C4-2B (cell line): Measurements from ENCODE around the gene TCP11X1.
"Not testable (repeated sequence)": the region's sequence is repeated elsewhere in the genome, so short reads cannot be mapped to it uniquely, and the experiment has no call there.

Experiments
- CTCF ChIP-seq: fragments of 450-650 bp; conservative IDR thresholded peaks from 2 replicates; pipeline ENCODE4 v1.5.1; 2017; ENCODE audit warnings: mild to moderate bottlenecking
- ZFX ChIP-seq: fragments of 450-650 bp; IDR thresholded peaks from 2 replicates; pipeline ENCODE4 v1.6.1; 2017

GRCh38 chrX:102235678-102236077 lies 20.6 kb downstream of the TCP11X1 start:
- not testable (repeated sequence) for TF ChIP-seq CTCF, ZFX
